IPS DF 6.9 (cell line): ENCODE data around the gene APP.

Experiments
- DNase-seq: peaks from one replicate; pipeline ENCODE4 v3.0.0-alpha.2; 2013; ENCODE audit warnings: low read depth, low spot score
- H3K27ac ChIP-seq: one replicate; pipeline ENCODE4 v1.5.1; 2013; ENCODE audit warnings: low read length, control low read depth
- H3K27me3 ChIP-seq: 2 replicates; pipeline ENCODE4 v1.6.1; 2013; ENCODE audit warnings: mild to moderate bottlenecking, low read length; ENCODE audit not compliant: control insufficient read depth, insufficient read depth
- H3K36me3 ChIP-seq: 2 replicates; pipeline ENCODE4 v1.6.1; 2013; ENCODE audit warnings: low read length; ENCODE audit not compliant: control insufficient read depth, insufficient read depth
- H3K4me1 ChIP-seq: 2 replicates; pipeline ENCODE4 v1.6.1; 2013; ENCODE audit warnings: low read length; ENCODE audit not compliant: control insufficient read depth, insufficient read depth
- H3K4me3 ChIP-seq: 2 replicates; pipeline ENCODE4 v1.5.1; 2013; ENCODE audit warnings: mild to moderate bottlenecking, low read length
- H3K9me3 ChIP-seq: 2 replicates; pipeline ENCODE4 v1.6.1; 2013; ENCODE audit warnings: low read length, inconsistent platforms; ENCODE audit not compliant: control insufficient read depth, insufficient read depth
- WGBS: extraction: QIAGEN DNeasy Blood & Tissue Kit; methylation state at CpG from one replicate; pipeline ENCODE4 v1.1.7; 2013; ENCODE audit warnings: mixed read lengths, missing lambda C conversion rate; ENCODE audit not compliant: insufficient read length, insufficient coverage; 5-methylcytosine and 5-hydroxymethylcytosine counted together

The APP gene

DNA sequence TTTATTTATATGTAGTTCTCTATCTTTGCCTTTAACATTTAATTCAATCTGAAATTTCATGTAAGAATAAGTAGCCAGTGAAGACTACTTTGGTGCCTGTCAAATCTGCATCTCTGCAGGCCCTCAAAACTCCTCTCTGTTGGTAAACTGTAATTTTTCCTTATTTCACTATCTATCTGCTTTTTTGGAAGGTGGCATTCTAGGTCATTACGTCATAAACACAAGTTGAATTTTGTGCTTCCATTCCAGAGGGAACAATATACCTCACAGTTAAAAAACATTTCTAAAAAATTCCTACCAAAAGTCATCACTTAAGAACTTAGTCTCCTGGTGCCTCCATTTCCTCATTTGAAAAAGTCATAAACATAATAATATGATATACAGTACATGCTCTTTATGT, 259.8 kb downstream of the APP start:
- DNase-seq, result no peak
- H3K4me3 ChIP-seq, result no peak overlapping the region
- whole genome bisulfite sequencing, result no CpG with 5 or more reads among the region's 1 CpG
- H3K27ac ChIP-seq, result no peak overlapping the region
- no peaks in the 10 kb centered on the region for H3K9me3 ChIP-seq
- H3K36me3 ChIP-seq, result no peaks in the 10 kb centered on the region
- no peaks in the 10 kb centered on the region for H3K27me3 ChIP-seq
- no peaks in the 10 kb centered on the region for H3K4me1 ChIP-seq

DNA sequence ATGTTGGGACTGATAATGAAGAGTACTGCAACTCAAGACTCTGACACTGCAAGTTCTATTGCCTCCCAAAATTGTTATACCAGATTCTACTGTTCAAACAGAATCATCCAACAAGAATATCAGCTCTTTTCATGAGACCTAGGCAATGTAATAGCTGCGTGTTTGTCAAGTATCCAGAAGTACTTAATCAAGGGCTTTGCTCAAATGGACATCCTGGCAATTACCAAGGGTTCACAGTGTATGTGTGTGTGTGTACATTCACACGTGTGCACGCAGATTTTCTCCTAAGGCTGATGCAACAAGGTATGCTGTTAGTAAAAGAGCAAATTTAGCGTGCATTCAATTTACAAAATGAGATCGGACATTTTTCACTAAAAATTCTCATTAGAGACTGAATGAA, 261.2 kb downstream of the APP start:
- H3K36me3 ChIP-seq, result no peaks in the 10 kb centered on the region; the same call in 1 of the 2 replicates
- H3K27ac ChIP-seq, result no peak overlapping the region
- H3K4me1 ChIP-seq, result no peaks in the 10 kb centered on the region
- no peak for DNase-seq
- H3K4me3 ChIP-seq, result no peak overlapping the region
- H3K27me3 ChIP-seq, result no peaks in the 10 kb centered on the region
- WGBS, result no CpG with 5 or more reads among the region's 5 CpGs
- H3K9me3 ChIP-seq, result no peaks in the 10 kb centered on the region

DNA sequence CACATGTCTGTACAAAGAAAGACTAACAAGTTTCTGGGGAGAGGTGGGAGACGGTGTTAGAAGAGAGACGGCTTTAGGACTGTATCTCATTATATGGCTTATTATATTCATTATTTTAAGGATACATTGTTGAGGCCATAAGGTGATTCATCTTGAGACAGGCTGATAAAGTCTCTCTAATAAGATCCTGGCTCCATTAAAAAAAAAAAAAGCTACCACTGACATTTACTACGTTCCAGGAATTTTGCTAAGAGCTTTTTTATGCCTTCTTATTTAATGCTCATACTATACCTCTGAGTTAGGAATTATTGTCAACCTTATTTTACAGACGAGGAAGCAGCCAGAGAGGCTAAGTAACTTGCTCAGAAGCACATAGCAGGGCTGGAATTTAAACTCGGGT, 262.1 kb downstream of the APP start:
- Histone ChIP-seq H3K36me3 (no peaks in the 10 kb centered on the region; the same call in 1 of the 2 replicates), H3K4me3 (no peak overlapping the region), H3K9me3 (no peaks in the 10 kb centered on the region), H3K27ac (no peak overlapping the region), H3K27me3 (no peaks in the 10 kb centered on the region), H3K4me1 (no peaks in the 10 kb centered on the region)
- no CpG with 5 or more reads among the region's 5 CpGs for WGBS
- DNase-seq, result no peak

DNA sequence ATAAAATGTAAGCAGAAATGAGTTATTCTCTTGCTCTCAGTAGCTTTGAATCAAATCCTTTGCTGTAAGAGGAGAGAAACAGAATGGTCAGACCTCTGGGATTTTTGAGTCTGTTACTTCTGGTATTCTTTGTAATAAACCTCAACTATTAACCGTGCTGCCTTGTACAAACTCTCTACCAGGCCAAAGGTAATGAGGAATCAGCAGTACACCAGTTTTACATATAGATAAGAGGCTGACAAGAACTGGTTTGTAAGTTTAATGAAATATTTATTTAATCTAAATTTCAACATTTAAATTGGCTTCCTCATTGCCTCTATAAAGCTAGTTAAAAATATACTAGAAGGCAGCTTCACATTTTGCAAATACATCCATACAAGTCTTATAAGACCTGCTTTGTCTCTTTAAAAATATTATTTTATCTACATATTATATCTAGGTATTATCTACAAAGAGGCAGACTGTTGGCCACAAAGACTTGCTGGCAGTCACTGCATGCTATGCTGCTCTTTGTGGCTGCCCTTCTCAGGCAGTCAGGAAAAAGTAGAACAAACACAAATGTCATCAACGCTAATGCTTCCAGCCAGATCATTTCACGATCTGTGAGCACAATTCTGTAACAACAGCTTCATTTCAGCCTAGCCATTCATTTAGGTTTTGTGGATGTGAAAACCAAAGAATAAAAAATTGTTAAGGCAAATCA, 262.8 kb downstream of the APP start:
- Histone ChIP-seq H3K27ac (no peak overlapping the region), H3K4me1 (no peaks in the 10 kb centered on the region), H3K36me3 (no peaks in the 10 kb centered on the region; the same call in 1 of the 2 replicates), H3K9me3 (no peaks in the 10 kb centered on the region), H3K4me3 (no peak overlapping the region), H3K27me3 (no peaks in the 10 kb centered on the region)
- WGBS, result no CpG with 5 or more reads among the region's 3 CpGs
- DNase-seq, result no peak

DNA sequence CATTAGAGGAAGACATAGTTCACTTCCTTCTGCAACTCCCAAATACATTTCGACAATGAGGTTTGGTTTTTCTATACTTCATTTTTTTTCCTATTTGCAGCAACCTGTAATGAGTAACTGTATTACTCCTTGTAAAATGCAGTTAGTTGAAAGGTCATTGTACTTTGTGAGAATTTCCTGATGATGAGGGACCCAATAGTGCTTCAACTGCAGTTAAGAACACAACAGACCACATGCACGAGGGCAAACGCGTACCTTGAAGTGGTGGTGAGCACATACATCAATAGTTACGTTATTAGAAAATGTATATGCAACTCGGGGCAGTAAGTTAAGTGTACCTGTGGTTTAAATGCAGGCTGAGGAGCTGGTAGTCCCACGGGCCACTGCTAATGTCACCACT, 264.0 kb downstream of the APP start:
- H3K27ac ChIP-seq, result no peak overlapping the region
- no peak overlapping the region for H3K4me3 ChIP-seq
- H3K4me1 ChIP-seq, result no peaks in the 10 kb centered on the region
- DNase-seq, result no peak
- H3K9me3 ChIP-seq, result no peaks in the 10 kb centered on the region
- no CpG with 5 or more reads among the region's 7 CpGs for WGBS
- H3K27me3 ChIP-seq, result no peaks in the 10 kb centered on the region
- no peaks in the 10 kb centered on the region; the same call in 1 of the 2 replicates for H3K36me3 ChIP-seq

DNA sequence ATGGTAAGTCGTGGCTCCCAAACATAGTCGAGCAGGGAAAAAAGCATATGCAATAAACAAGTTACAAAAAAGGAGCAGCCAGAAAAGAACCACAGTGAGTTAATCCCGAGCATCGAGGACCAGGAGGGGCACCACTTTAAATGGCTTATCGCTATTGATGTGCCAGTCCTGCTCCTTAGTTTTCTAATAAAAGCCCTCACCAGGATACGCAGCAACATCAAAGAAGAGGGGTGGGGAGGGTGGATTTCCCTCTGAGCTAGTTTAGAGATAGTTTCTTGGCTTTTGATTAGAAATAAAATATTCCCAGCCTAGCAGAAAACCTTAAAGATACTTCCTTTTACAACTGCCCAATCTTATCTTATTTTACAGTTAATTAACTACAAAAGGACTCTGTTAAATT, 265.4 kb downstream of the APP start:
- DNase-seq, result no peak
- no peaks in the 10 kb centered on the region for H3K4me1 ChIP-seq
- H3K27ac ChIP-seq, result no peak overlapping the region
- no peak overlapping the region for H3K4me3 ChIP-seq
- no peaks in the 10 kb centered on the region for H3K27me3 ChIP-seq
- H3K9me3 ChIP-seq, result no peaks in the 10 kb centered on the region
- no CpG with 5 or more reads among the region's 6 CpGs for WGBS
- no peaks in the 10 kb centered on the region; the same call in 1 of the 2 replicates for H3K36me3 ChIP-seq

DNA sequence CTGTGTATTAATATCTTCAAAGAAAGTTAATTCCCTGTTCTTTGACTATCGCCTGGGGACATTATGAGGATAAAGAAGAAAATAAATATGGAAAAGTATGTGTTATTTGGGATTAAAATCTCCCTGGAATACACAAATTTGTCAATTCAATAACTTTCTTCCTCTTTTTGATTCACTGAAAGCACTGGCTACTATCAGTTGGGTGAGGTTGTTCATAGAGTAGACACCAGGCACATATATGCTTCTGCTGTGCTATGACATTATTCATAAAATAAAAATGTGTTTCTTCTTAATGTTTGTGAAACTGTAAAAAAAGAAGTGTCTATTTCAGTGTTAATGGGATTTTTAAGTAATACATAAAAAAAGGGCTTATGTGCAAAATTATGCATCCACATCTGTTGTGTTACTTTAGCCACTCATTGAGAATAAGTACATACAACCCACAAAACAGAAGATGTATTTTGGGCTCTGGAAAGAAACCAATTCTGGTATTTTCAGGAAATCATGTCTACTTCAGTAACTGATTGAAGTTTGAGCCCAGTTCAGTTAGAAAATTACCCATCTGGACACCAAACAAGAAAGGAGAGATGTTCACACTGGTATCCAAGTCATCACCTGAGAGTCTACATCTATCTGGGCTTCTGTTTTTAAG, 266.4 kb downstream of the APP start:
- H3K36me3 ChIP-seq, result no peaks in the 10 kb centered on the region; the same call in 1 of the 2 replicates
- no peak overlapping the region for H3K27ac ChIP-seq
- no peak for DNase-seq
- no peaks in the 10 kb centered on the region for H3K27me3 ChIP-seq
- no CpG with 5 or more reads among the region's 1 CpG for WGBS
- no peaks in the 10 kb centered on the region for H3K9me3 ChIP-seq
- H3K4me3 ChIP-seq, result no peak overlapping the region
- no peaks in the 10 kb centered on the region for H3K4me1 ChIP-seq

DNA sequence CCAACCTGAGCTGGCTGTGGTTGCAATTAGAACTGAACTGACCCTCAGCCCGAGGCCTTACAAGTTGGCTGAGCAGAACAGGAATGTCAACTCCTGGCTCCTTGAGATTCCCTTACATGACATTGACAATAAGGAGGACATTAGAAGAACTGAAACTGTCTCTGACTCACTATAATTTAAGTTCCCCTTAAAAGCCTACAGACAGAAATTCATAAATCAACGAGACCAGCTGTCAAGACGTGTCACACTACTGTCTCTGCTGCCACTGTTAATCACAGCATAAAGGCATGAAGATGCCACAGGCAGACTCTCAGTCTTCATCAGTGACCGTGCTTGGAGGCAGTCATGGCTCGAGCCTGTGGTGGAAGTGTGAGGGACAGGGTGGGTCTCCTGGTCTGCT, 267.0 kb downstream of the APP start:
- Histone ChIP-seq H3K27me3 (no peaks in the 10 kb centered on the region), H3K36me3 (no peaks in the 10 kb centered on the region; the same call in 1 of the 2 replicates), H3K4me3 (no peak overlapping the region), H3K4me1 (no peaks in the 10 kb centered on the region), H3K27ac (no peak overlapping the region), H3K9me3 (no peaks in the 10 kb centered on the region)
- WGBS, result no CpG with 5 or more reads among the region's 5 CpGs
- no peak for DNase-seq

DNA sequence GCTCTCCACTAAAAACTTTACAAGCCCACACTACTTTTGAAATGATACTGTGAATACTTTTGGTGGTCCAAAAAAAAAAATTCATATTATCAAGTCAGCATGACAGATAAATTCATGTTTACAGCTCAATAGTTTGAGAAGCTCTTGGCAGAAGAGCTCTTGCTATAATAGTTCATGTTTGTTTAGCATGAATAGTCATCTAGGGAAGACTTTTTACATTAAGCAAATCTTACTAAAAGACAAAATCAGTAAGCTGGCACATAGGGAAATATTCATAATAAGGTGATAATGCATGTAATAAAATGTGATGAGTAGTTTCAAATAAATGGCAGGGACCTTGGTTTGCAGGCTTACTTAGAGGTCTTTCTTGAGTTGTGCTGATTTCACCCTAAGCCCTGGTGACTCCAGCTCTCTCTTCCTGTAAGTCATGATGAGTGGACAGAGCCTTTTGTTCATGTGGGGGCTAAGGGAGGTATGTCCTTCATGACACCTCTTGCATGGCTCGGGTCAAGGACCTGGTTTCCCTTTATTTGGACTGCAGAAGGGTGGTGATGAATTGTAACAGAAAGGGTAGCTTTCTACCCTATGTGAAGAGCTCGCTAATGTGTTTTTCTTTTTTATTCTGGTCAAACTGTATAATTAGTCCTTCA, 269.1 kb downstream of the APP start:
- no peaks in the 10 kb centered on the region for H3K4me1 ChIP-seq
- H3K4me3 ChIP-seq, result no peak overlapping the region
- H3K36me3 ChIP-seq, result peaks cover 5% of the 10 kb centered on the region; the same call in 1 of the 2 replicates
- no CpG with 5 or more reads among the region's 2 CpGs for WGBS
- DNase-seq, result no peak
- H3K27ac ChIP-seq, result no peak overlapping the region
- H3K9me3 ChIP-seq, result no peaks in the 10 kb centered on the region
- H3K27me3 ChIP-seq, result no peaks in the 10 kb centered on the region

DNA sequence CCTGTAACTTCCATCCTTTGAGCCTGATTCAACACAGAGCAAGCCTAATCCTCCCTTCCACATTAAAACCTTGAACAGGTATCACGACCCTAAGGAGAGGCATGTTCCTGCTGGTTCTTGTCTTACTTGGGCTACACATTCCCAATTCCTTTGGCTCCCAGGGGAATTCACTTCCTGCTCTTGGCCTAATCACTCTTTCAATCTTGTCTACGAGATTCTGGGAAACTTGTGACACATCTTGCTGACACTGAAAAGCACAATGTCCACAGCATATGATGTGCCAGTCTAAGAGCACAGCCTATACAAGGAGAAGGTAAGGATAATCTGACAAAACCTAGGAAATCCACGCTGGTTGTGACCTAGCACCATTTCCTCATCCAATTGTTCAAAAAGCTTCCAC, 271.9 kb downstream of the APP start:
- no peaks in the 10 kb centered on the region for H3K27me3 ChIP-seq
- H3K4me3 ChIP-seq, result no peak overlapping the region
- no peaks in the 10 kb centered on the region for H3K9me3 ChIP-seq
- peaks cover 5% of the 10 kb centered on the region; the same call in 1 of the 2 replicates for H3K36me3 ChIP-seq
- DNase-seq, result no peak
- no peaks in the 10 kb centered on the region for H3K4me1 ChIP-seq
- H3K27ac ChIP-seq, result no peak overlapping the region
- no CpG with 5 or more reads among the region's 3 CpGs for WGBS
